ENCODE data around the gene FBXO31. TPM values are rescaled to one million over a fixed set of nuclear protein-coding genes. Genes with fewer than 3 reads are reported as not detected.

Gene FBXO31
- total and polyA plus RNA-seq, 2 of the 13 experiments (the other 11 are each of a cell fraction or from before 2014, with no cell fraction given): 92.4 to 101 TPM

GRCh38 chr16:87379312-87379752 lies 4.2 kb downstream of the FBXO31 start (continued):
- TF ChIP-seq SOX13 (IDR thresholded peaks at IDR 0.05) (peak; percentile 65), SOX13 (CRISPR knock-in tag; conservative IDR thresholded peaks at IDR 0.05 in 1 of 2, IDR thresholded peaks at IDR 0.05 in 1 of 2) (peak in 1 of 2 experiments; percentile 95; a peak in 2 of 4 replicates)

GRCh38 chr16:87376660-87377059 lies 6.9 kb downstream of the FBXO31 start:
- POLR2A ChIA-PET: interaction anchor here (2.7 to 14.0 kb wide), 2 partner anchors 11 to 14 kb away, joined by 11 to 265 read pairs; no protein-coding TSS in a partner anchor
- Histone ChIP-seq H3K36me3 (replicated peaks in 1 of 2; ENCODE audit: control insufficient read depth in 1 of 2, insufficient read depth in 2 of 2, low read length in 2 of 2) (peaks cover 24 to 65% of the 10 kb centered on the region in 2 experiments), H3K4me1 (ENCODE audit: insufficient read depth, low read length) (peaks cover 88% of the 10 kb centered on the region), H4K20me1 (ENCODE audit: insufficient read depth, low read length) (peaks cover 99% of the 10 kb centered on the region), H3K4me3 (replicated peaks in 1 of 3; ENCODE audit: insufficient read depth in 1 of 3, low read depth in 2 of 3, low read length in 3 of 3) (no peak overlapping the region), H3K79me2 (ENCODE audit: insufficient read depth, low read length) (peaks cover 97% of the 10 kb centered on the region), H3K9ac (ENCODE audit: insufficient read depth, low read depth, low read length) (no peak overlapping the region), H3K4me2 (ENCODE audit: low read depth, low read length) (peak overlapping the region; percentile 25), H2AFZ (ENCODE audit: low read length) (no peak overlapping the region), H3K9me3 (ENCODE audit: low read length) (no peaks in the 10 kb centered on the region), H3K27ac (ENCODE audit: extremely low read length, insufficient read depth, low read length) (no peak overlapping the region), H3K27me3 (ENCODE audit: control insufficient read depth in 1 of 2, insufficient read depth in 2 of 2, low read length in 2 of 2) (no peaks in the 10 kb centered on the region; a peak in 1 of 5 replicates)
- DNase-seq (ENCODE audit: low spot score) (no peak), FAIRE-seq (no peak), ATAC-seq (no peak)
- TF ChIP-seq TBX2 (CRISPR knock-in tag; IDR thresholded peaks at IDR 0.05; ENCODE audit: borderline replicate concordance) (0 out of 2 replicates have a peak, but pooled peaks have one; percentile 21), POLR2A (IDR thresholded peaks at IDR 0.05; ENCODE audit: insufficient read depth in 1 of 2, low read depth in 2 of 2, low read length in 2 of 2) (peak in 1 of 2 experiments; percentile 21; a peak in 1 of 4 replicates), POLR2AphosphoS2 (IDR thresholded peaks at IDR 0.05; ENCODE audit: low read depth, low read length) (peak; percentile 66; the same call in 1 of the 2 replicates), SNAPC5 (CRISPR knock-in tag; IDR thresholded peaks at IDR 0.05; ENCODE audit: borderline replicate concordance) (0 out of 2 replicates have a peak, but pooled peaks have one; percentile 46), KAT7 (CRISPR knock-in tag; IDR thresholded peaks at IDR 0.05; ENCODE audit: borderline replicate concordance) (0 out of 2 replicates have a peak, but pooled peaks have one; percentile 13), NFIC (IDR thresholded peaks at IDR 0.05; ENCODE audit: low read length) (no peak), RBM22 (optimal IDR thresholded peaks at IDR 0.05; ENCODE audit: low read length) (peak; percentile 87), E2F1 (CRISPR knock-in tag; IDR thresholded peaks at IDR 0.05) (no peak), RBFOX2 (IDR thresholded peaks at IDR 0.05; ENCODE audit: low read depth, low read length) (0 out of 2 replicates have a peak, but pooled peaks have one; percentile 44)
- TSS peak; percentile 2 for BruUV-seq (replicated peaks)
- 87% methylated on average over 6 of the region's 6 CpGs for WGBS (ENCODE audit: low lambda C conversion rate)
- CTCF ChIA-PET (ENCODE audit: low intra/inter-chr PET ratio, low total read pairs): no interaction called here
- intact Hi-C loops (cut with micrococcal nuclease; ENCODE audit: unreplicated experiment): no loop called here
- in situ Hi-C loops (cut with HindIII; ENCODE audit: extremely low pct_ligation_motif_present, low pct_unique_long_range_greater_than_20kb): loop anchor here (25.0 kb wide), 1 partner anchor 486 kb away; the partner anchor contains the start of gene SLC7A5

All from HepG2 (cell line).